Measurements from ENCODE around the gene ELOB. TPM values are rescaled to one million over a fixed set of nuclear protein-coding genes. Genes with fewer than 3 reads are reported as not detected.

ELOB gene
- total and polyA plus RNA-seq, 2 experiments from 2014 or later = 255 to 642 TPM

- Histone ChIP-seq H3K9me3 (ENCODE audit: low read depth) (no peaks in the 10 kb centered on the region), H3K4me2 (no peak overlapping the region), H3K36me3 (replicated peaks; ENCODE audit: insufficient read depth, low read depth) (no peaks in the 10 kb centered on the region), H3K27ac (no peak overlapping the region), H3K27me3 (no peaks in the 10 kb centered on the region), H3K79me2 (no peaks in the 10 kb centered on the region), H3K4me3 (no peak overlapping the region), H2AFZ (no peak overlapping the region), H4K20me1 (ENCODE audit: insufficient read depth, poor library complexity, severe bottlenecking) (no peaks in the 10 kb centered on the region), H3K9me2 (replicated peaks; ENCODE audit: insufficient read depth) (no peaks in the 10 kb centered on the region), H3K4me1 (ENCODE audit: insufficient read depth) (peaks cover 3% of the 10 kb centered on the region)
- 92% methylated on average over 10 of the region's 10 CpGs for WGBS (ENCODE audit: low lambda C conversion rate, missing lambda C conversion rate)
- no peak for TF ChIP-seq CTCF (IDR thresholded peaks at IDR 0.05; ENCODE audit: poor library complexity)
- TF ChIP-seq EZH2phosphoT487 (IDR thresholded peaks at IDR 0.05; ENCODE audit: low read depth, severe bottlenecking, unreplicated experiment) = no peak
- TF ChIP-seq EZH2 (IDR thresholded peaks at IDR 0.05; ENCODE audit: borderline replicate concordance) = no peak
- DNase-seq (ENCODE audit: low spot score) = no peak
These were observed 15.9 kb upstream of the ELOB start for GRCh38 chr16:2792940-2793339.

GRCh38 chr16:2791174-2791573, 14.1 kb upstream of the ELOB start:
- H3K79me2 ChIP-seq = no peaks in the 10 kb centered on the region
- H4K20me1 ChIP-seq (ENCODE audit: insufficient read depth, poor library complexity, severe bottlenecking) = no peaks in the 10 kb centered on the region
- TF ChIP-seq EZH2phosphoT487 (IDR thresholded peaks at IDR 0.05; ENCODE audit: low read depth, severe bottlenecking, unreplicated experiment) (no peak), EZH2 (IDR thresholded peaks at IDR 0.05; ENCODE audit: borderline replicate concordance) (no peak), CTCF (IDR thresholded peaks at IDR 0.05; ENCODE audit: poor library complexity) (no peak)
- H3K9me2 ChIP-seq (replicated peaks; ENCODE audit: insufficient read depth) = no peaks in the 10 kb centered on the region
- H3K4me3 ChIP-seq = no peak overlapping the region
- H3K36me3 ChIP-seq (replicated peaks; ENCODE audit: insufficient read depth, low read depth) = no peaks in the 10 kb centered on the region
- no peak overlapping the region for H3K4me2 ChIP-seq
- DNase-seq (ENCODE audit: low spot score) = no peak
- peaks cover 3% of the 10 kb centered on the region for H3K4me1 ChIP-seq (ENCODE audit: insufficient read depth)
- WGBS (ENCODE audit: low lambda C conversion rate, missing lambda C conversion rate) = 86% methylated on average over 8 of the region's 8 CpGs
- H2AFZ ChIP-seq = no peak overlapping the region
- H3K27ac ChIP-seq = no peak overlapping the region
- no peaks in the 10 kb centered on the region for H3K27me3 ChIP-seq
- no peaks in the 10 kb centered on the region for H3K9me3 ChIP-seq (ENCODE audit: low read depth)

DNA sequence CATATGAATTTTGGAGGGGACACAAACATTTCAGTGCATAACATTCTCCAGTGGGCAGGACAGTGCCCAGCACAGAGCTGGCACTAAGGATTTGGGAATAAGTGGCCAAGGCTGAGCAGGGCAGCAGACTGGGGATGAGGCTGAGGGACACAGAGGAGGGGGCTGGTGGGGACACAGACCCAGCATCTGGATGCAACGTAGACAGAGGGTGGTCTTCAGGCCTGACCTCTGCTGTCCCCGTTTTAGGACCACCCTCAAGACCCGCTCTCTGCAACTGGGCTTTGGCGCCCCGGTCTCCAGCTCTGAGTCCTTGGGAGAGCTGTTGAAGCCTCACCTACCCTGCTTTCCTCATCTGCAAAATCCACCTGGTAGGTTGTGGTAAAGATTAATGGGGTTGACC, 13.6 kb upstream of the ELOB start:
- Histone ChIP-seq H3K79me2 (no peaks in the 10 kb centered on the region), H4K20me1 (ENCODE audit: insufficient read depth, poor library complexity, severe bottlenecking) (no peaks in the 10 kb centered on the region), H3K27me3 (no peaks in the 10 kb centered on the region), H3K36me3 (replicated peaks; ENCODE audit: insufficient read depth, low read depth) (no peaks in the 10 kb centered on the region), H3K9me3 (ENCODE audit: low read depth) (no peaks in the 10 kb centered on the region), H3K4me2 (no peak overlapping the region), H3K4me1 (ENCODE audit: insufficient read depth) (peaks cover 3% of the 10 kb centered on the region), H3K27ac (no peak overlapping the region), H2AFZ (no peak overlapping the region), H3K4me3 (no peak overlapping the region), H3K9me2 (replicated peaks; ENCODE audit: insufficient read depth) (no peaks in the 10 kb centered on the region)
- 87% methylated on average over 5 of the region's 5 CpGs for WGBS (ENCODE audit: low lambda C conversion rate, missing lambda C conversion rate)
- TF ChIP-seq EZH2phosphoT487 (IDR thresholded peaks at IDR 0.05; ENCODE audit: low read depth, severe bottlenecking, unreplicated experiment) = no peak
- TF ChIP-seq CTCF (IDR thresholded peaks at IDR 0.05; ENCODE audit: poor library complexity) = no peak
- TF ChIP-seq EZH2 (IDR thresholded peaks at IDR 0.05; ENCODE audit: borderline replicate concordance) = no peak
- no peak for DNase-seq (ENCODE audit: low spot score)

DNA sequence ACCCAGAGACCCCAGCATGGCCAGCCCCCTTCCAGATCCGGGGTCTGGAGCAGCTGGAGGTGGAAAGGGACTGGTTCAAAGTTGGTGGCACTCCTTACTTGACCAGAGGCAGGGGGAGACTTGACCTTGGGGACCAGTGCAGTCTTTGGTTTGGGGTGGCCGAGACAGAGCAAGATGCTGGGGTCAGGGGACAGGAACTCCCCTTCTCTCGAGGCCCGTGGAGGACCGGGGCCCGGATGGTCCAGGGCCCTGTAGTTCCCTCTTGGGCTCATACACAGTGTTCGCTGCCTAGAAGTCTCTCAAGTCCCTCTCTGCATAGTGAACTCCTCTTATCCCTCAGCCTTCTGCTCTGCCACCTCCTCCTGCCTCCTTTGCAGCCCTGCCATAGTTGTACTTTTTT, 10.9 kb upstream of the ELOB start:
- H3K36me3 ChIP-seq (replicated peaks; ENCODE audit: insufficient read depth, low read depth) = no peaks in the 10 kb centered on the region
- WGBS (ENCODE audit: low lambda C conversion rate, missing lambda C conversion rate) = 61% methylated on average over 7 of the region's 7 CpGs
- DNase-seq (ENCODE audit: low spot score) = no peak
- no peak overlapping the region for H3K4me3 ChIP-seq
- no peak overlapping the region for H2AFZ ChIP-seq
- no peaks in the 10 kb centered on the region for H4K20me1 ChIP-seq (ENCODE audit: insufficient read depth, poor library complexity, severe bottlenecking)
- no peaks in the 10 kb centered on the region for H3K9me3 ChIP-seq (ENCODE audit: low read depth)
- H3K27ac ChIP-seq = no peak overlapping the region
- no peaks in the 10 kb centered on the region for H3K27me3 ChIP-seq
- H3K4me1 ChIP-seq (ENCODE audit: insufficient read depth) = no peaks in the 10 kb centered on the region
- no peaks in the 10 kb centered on the region for H3K79me2 ChIP-seq
- H3K4me2 ChIP-seq = no peak overlapping the region
- no peaks in the 10 kb centered on the region for H3K9me2 ChIP-seq (replicated peaks; ENCODE audit: insufficient read depth)
- TF ChIP-seq EZH2phosphoT487 (IDR thresholded peaks at IDR 0.05; ENCODE audit: low read depth, severe bottlenecking, unreplicated experiment) = no peak
- TF ChIP-seq EZH2 (IDR thresholded peaks at IDR 0.05; ENCODE audit: borderline replicate concordance) = no peak
- TF ChIP-seq CTCF (IDR thresholded peaks at IDR 0.05; ENCODE audit: poor library complexity) = no peak

Measured in hepatocyte (in vitro differentiated cells).